GM21825 (cell line): ENCODE results near the gene CCDC97.
A peak's percentile ranks its signal among the peaks of the same experiment; 100 is the strongest.

Source experiments
- ATAC-seq: cut with Tn5 transposase; IDR thresholded peaks from one replicate; pipeline ENCODE4 v1.9.1; 2021; ENCODE audit warnings: mild to moderate bottlenecking, moderate library complexity; ENCODE audit not compliant: unreplicated experiment

The CCDC97 gene

GRCh38 chr19:41297628-41298347, 12.2 kb upstream of the CCDC97 start:
- ATAC-seq: peak; percentile 62

GRCh38 chr19:41298348-41298964, 11.5 kb upstream of the CCDC97 start:
- ATAC-seq: peak; percentile 22

- ATAC-seq: no peak
These were observed 10.8 kb upstream of the CCDC97 start for GRCh38 chr19:41299046-41299754.

- no peak for ATAC-seq
These were observed 10.2 kb upstream of the CCDC97 start for GRCh38 chr19:41299755-41300089.

GRCh38 chr19:41300555-41300954, 9.4 kb upstream of the CCDC97 start:
- ATAC-seq: no peak

GRCh38 chr19:41302624-41303351, 7.2 kb upstream of the CCDC97 start:
- no peak for ATAC-seq

GRCh38 chr19:41303954-41304353, 6.0 kb upstream of the CCDC97 start:
- ATAC-seq: no peak

GRCh38 chr19:41304706-41305483, 5.1 kb upstream of the CCDC97 start:
- ATAC-seq: no peak

- ATAC-seq: no peak
These were observed 3.8 kb upstream of the CCDC97 start for GRCh38 chr19:41305927-41306793.

- no peak for ATAC-seq
These were observed 2.7 kb upstream of the CCDC97 start for GRCh38 chr19:41307090-41307875.

GRCh38 chr19:41307954-41308449, 2.0 kb upstream of the CCDC97 start:
- ATAC-seq: no peak

- ATAC-seq: peak; percentile 31
These were observed 1.4 kb upstream of the CCDC97 start for GRCh38 chr19:41308450-41309179.

GRCh38 chr19:41309180-41310032, 566 bp upstream of the CCDC97 start:
- no peak for ATAC-seq

- no peak for ATAC-seq
These were observed 1.1 kb downstream of the CCDC97 start for GRCh38 chr19:41311072-41311471.

GRCh38 chr19:41311613-41312012, 1.6 kb downstream of the CCDC97 start:
- ATAC-seq: no peak

GRCh38 chr19:41316306-41316920, 6.4 kb downstream of the CCDC97 start:
- ATAC-seq: no peak
